HepG2 (cell line): ENCODE data around the gene INTS3.

Experiments used
- CHD2 ChIP-seq: IDR thresholded peaks from 2 replicates; pipeline ENCODE4 v1.6.1; 2011; ENCODE audit warnings: low read depth, low read length, improper control_type of control experiment
- CTCF ChIP-seq: sonication (generic); formaldehyde crosslinking; IDR thresholded peaks from 2 replicates; pipeline ENCODE4 v1.5.0; 2020; ENCODE audit warnings: mild to moderate bottlenecking, missing genetic modification reagents, moderate library complexity
- EP300 ChIP-seq, 3 experiments: sonication (generic) in 1 of 3; formaldehyde crosslinking in 1 of 3; IDR thresholded peaks; 2 replicates each; pipeline versions ENCODE4 v1.5.1 to v1.6.1; 2011 to 2020; ENCODE audit warnings: low read depth in 2 of 3, low read length in 2 of 3, borderline replicate concordance in 1 of 3, improper control_type of control experiment in 1 of 3, mild to moderate bottlenecking in 1 of 3, missing genetic modification reagents in 1 of 3, moderate library complexity in 1 of 3
- FOXP4 ChIP-seq: sonication (generic); formaldehyde crosslinking; IDR thresholded peaks from 2 replicates; pipeline ENCODE4 v1.4.0; 2020; ENCODE audit warnings: missing genetic modification reagents
- GMEB1 ChIP-seq: sonication (generic); formaldehyde crosslinking; IDR thresholded peaks from 2 replicates; pipeline ENCODE4 v1.5.1; 2020; ENCODE audit warnings: missing genetic modification reagents, mild to moderate bottlenecking, borderline replicate concordance
- MAX ChIP-seq: IDR thresholded peaks from 2 replicates; pipeline ENCODE4 v1.6.1; 2012; ENCODE audit warnings: inconsistent platforms
- POLR2A ChIP-seq, 2 experiments: IDR thresholded peaks; 2 replicates each; pipeline ENCODE4 v1.6.1; 2011; ENCODE audit warnings: low read depth in 2 of 2, low read length in 2 of 2, mild to moderate bottlenecking in 1 of 2, moderate library complexity in 1 of 2; ENCODE audit not compliant: insufficient read depth in 1 of 2
- THAP7 ChIP-seq: sonication (generic); formaldehyde crosslinking; IDR thresholded peaks from 2 replicates; pipeline ENCODE4 v1.8.1; 2023; ENCODE audit warnings: mild to moderate bottlenecking, missing genetic modification reagents
- ZNF747 ChIP-seq: sonication (generic); formaldehyde crosslinking; IDR thresholded peaks from 2 replicates; pipeline ENCODE4 v1.8.1; 2023; ENCODE audit warnings: missing genetic modification reagents, mild to moderate bottlenecking, borderline replicate concordance

- TF ChIP-seq EP300 (IDR thresholded peaks at IDR 0.05; ENCODE audit: low read depth in 2 of 2, low read length in 2 of 2) (no peak), EP300 (CRISPR knock-in tag; IDR thresholded peaks at IDR 0.05; ENCODE audit: borderline replicate concordance) (no peak), CTCF (CRISPR knock-in tag) (no peak), POLR2A (IDR thresholded peaks at IDR 0.05; ENCODE audit: insufficient read depth in 1 of 2, low read depth in 2 of 2, low read length in 2 of 2) (no peak), CHD2 (no peak), GMEB1 (CRISPR knock-in tag) (no peak), ZNF747 (CRISPR knock-in tag) (no peak), FOXP4 (CRISPR knock-in tag) (no peak), THAP7 (no peak), MAX (no peak)
Observed at GRCh38 chr1:153777648-153778047, 49.8 kb downstream of the INTS3 start.
